ENCODE measurements around the gene MED17.

DNA sequence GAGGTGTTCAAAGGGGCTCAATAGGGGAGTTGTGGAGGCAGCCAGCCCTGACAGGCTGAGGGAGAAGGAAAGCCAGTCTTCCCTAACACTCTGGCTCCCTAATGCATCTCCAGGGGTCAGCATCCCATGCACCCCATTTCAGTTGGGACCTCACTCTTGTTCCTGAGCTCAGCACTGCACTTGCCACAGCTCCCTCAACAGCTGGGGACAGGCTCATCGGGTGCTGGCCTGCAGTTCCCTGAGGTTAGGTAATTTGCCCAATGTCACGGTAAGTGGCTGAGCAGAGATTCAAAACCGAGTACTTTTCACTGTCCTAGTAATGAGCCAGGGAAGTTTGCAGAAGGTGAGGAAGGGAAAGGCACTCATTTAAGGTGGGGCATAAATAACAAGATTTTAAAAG lies 45.5 kb downstream of the MED17 start:
- TF ChIP-seq, protein P1, sequence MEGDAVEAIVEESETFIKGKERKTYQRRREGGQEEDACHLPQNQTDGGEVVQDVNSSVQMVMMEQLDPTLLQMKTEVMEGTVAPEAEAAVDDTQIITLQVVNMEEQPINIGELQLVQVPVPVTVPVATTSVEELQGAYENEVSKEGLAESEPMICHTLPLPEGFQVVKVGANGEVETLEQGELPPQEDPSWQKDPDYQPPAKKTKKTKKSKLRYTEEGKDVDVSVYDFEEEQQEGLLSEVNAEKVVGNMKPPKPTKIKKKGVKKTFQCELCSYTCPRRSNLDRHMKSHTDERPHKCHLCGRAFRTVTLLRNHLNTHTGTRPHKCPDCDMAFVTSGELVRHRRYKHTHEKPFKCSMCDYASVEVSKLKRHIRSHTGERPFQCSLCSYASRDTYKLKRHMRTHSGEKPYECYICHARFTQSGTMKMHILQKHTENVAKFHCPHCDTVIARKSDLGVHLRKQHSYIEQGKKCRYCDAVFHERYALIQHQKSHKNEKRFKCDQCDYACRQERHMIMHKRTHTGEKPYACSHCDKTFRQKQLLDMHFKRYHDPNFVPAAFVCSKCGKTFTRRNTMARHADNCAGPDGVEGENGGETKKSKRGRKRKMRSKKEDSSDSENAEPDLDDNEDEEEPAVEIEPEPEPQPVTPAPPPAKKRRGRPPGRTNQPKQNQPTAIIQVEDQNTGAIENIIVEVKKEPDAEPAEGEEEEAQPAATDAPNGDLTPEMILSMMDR (IDR thresholded peaks at IDR 0.05), result no peak
- TF ChIP-seq POLR2AphosphoS5 (IDR thresholded peaks at IDR 0.05), result no peak
- TF ChIP-seq POLR2A (IDR thresholded peaks at IDR 0.05; ENCODE audit: low read depth), result no peak
- TF ChIP-seq EP300 (IDR thresholded peaks at IDR 0.05), result no peak
